HG03280 (cell line): ENCODE results near the gene SETDB2.

Source experiments
- ATAC-seq: cut with Tn5 transposase; IDR thresholded peaks from one replicate; pipeline ENCODE4 v1.9.1; 2021; ENCODE audit warnings: mild to moderate bottlenecking, moderate library complexity; ENCODE audit not compliant: unreplicated experiment

The SETDB2 gene, protein sequence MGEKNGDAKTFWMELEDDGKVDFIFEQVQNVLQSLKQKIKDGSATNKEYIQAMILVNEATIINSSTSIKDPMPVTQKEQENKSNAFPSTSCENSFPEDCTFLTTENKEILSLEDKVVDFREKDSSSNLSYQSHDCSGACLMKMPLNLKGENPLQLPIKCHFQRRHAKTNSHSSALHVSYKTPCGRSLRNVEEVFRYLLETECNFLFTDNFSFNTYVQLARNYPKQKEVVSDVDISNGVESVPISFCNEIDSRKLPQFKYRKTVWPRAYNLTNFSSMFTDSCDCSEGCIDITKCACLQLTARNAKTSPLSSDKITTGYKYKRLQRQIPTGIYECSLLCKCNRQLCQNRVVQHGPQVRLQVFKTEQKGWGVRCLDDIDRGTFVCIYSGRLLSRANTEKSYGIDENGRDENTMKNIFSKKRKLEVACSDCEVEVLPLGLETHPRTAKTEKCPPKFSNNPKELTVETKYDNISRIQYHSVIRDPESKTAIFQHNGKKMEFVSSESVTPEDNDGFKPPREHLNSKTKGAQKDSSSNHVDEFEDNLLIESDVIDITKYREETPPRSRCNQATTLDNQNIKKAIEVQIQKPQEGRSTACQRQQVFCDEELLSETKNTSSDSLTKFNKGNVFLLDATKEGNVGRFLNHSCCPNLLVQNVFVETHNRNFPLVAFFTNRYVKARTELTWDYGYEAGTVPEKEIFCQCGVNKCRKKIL

DNA sequence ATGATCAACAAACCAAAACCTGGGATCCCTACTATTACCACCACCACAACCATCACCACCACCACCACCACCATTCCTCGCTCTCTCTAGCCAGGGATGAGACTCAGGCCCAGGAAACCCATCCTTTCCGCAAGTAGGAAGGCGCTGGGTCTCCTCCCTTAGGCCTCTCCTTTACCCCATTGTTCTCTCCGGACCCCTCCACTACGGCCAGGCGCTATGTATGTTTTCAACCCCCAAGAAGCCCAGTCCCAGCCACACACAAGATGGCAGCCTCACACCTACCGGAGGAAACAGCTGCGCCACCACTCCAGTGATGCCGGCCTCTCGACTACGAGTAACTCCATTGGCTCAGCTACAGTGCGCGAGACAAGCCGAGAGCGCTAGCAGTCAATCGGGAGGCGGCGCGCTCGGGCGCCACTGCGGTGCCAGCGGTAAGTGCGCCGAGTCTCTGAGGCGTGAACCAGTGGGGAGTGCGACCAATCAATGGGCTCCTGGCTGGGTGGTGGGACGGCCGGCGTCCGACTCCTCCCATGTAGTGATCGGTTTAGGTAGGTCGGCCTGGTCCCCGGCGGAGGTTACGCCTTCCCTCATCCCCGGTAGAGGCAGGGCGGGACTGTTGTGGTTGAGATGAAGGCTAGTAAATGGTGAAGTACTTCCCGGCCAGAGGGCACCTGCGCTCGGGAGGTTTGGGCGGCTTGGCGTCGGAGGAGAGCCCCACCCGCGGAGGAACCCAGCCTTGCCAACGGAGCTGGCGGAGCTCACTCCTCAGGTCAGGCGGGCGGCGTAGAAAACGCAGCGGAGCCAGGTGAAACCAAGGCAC, at the start of gene SETDB2, which contains the start of gene CAB39L:
TSS of gene SETDB2 (plus strand) at position 571 of the 820 bp plus-strand sequence. CDS start 7,620 bp downstream, outside the sequence.
TSS of gene CAB39L (minus strand) at position 361 of the 820 bp plus-strand sequence. CDS start 61,154 bp downstream, outside the sequence.
- peak; percentile 93 for ATAC-seq

DNA sequence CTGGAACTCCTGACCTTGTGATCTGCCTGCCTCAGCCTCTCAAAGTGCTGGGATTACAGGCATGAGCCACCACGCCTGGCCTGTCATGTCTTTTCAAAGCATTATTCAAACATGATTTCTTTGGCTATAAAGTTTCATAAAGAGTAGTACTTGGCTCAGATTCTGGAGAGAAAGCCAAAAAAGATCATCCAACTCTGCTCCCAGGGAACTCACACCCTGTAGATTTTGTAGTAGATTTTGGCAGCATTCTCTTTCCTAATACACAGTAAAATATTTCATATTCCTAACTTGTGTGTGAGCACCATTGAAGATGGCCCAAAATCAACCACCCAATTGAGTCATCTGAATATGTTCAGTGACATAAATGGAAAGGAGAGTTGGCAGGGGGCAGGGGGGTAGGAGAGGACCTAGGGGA, 48.6 kb upstream of the SETDB2 start:
- no peak for ATAC-seq

DNA sequence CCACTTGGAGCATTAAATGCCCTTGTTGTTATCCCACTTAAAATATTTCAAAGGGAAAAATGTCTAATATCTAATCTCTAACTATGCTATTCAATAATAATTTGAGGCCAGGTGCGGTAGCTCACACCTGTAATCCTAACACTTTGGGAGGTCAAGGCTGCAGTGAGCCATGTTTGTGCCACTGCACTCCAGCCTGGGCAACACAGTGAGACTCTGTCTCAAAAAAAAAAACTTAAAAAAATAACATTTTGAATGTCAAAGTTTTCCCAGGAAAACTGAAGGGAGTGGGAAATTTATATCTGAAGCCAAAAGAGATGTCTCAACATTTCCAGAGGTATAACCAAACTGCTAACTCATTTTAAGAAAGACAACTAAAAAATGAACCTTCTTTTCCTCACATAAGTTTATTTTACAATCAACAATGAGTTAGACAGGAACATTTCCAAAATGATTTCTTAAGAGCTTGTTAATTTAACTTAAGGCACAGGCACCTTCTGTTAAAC, 48.1 kb upstream of the SETDB2 start:
- no peak for ATAC-seq

DNA sequence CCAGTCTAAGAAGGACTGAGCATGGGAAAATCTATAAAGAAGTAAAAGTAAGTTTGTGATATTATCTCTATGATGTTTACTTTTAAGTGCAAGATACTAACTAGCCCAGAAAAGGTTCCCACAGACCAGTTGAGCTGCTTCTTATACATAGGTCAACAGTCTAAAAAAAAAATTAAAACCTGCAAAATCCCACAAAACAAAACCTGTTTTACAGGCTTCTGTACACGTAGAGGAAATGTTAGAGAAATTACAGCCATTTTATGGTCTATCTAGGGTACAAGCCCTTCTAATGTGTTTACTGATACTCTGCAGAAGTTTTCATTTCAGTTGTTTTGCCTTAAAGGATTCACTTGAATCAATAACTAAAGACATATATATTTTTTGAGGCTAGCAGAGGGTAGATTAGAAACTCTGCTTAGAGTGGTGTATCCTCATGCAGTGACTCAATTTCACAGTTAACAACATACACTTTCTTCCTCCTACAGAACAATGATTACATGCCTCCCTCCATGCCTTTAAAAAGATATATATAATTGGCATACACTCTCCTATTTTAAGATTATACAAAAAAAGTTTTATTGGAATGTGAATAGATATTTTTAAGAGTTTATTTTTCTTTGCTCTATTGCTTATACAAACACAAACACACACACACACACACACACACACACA, 44.1 kb upstream of the SETDB2 start:
- no peak for ATAC-seq

DNA sequence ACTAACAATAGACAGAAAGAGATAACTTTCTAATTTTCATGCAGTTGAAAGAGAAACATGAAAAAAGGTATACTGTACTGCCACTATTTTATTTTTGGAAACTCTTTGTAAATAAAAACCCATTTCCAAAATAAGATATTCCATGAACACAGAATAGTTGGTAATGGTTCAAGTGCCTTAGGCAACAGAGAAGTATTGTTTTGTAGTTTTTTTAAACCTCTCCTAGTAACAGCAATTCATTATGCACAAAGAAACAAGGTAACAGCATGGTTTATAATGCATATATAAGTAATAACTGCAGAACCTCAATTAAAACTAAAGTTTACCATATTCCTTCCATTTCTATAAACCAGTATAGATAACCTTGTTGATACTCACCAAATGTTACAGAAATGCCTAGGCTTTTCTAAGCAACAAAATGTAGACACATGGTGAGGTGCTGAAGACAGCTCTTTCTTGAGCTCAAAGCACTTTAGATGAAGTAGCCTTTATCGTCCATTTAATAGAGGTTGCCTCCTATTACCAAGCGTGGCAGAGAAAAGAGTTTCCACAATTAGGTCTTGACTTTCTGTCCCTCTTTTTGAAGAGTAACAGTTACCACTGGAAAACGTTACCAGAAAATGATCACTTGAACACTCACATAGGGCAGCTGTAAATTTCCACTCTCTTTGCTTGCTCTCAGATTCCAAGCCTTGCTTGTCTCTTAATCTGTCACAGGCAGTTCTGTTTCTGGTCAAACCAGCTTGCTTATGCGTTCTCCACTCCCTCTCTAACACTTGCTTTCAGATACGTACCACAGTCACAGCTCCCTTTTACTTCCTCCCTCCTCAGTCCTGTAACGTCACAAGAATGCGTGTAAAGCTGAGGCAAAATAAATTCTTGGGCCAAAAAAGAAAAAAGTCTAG, 43.1 kb upstream of the SETDB2 start:
- ATAC-seq = peak; percentile 74

DNA sequence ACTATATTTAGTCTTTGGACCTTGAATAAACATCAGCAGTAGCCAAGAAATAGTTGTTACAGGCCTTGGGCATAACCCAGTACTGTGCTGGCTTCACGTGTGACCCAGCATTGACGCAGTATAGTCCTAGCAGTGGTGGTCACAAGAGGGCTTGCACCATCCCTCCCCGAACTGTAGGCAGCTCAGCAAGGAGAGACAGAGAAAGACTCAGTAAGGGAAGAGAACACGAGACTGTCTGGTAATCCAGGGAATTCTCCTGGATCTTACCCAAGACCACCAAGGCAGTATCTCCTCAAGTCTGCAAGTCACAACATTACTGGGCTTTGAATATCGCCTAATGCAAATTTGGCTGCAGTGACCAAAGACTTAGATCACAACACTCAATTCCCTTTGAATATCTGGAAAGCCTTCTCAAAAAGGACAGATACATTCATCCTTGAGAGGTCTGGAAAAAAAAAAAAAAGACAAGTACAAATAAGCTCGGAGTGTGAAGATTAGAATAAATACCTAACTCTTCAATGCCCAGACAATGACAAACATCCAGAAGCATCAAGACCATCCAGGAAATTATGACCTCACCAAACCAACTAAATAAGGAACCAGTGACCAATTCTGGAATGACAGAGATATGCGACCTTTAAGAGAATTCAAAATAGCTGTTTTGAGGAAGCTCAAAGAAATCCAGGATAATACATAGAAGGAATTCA, 39.9 kb upstream of the SETDB2 start:
- ATAC-seq = no peak

DNA sequence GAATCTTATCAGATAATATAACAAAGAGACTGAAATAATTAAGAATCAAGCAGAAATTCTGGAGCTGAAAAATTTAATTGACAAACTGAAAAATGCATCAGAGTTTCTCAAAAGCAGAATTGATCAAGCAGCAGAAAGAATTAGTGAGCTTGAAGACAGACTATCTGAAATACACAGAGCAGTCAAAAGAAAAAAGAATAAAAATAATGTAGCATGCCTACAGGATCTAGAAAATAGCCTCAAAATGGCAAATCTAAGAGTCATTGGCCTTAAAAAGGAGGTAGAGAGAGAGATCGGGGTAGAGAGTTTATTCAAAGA, 39.4 kb upstream of the SETDB2 start:
- ATAC-seq = no peak

DNA sequence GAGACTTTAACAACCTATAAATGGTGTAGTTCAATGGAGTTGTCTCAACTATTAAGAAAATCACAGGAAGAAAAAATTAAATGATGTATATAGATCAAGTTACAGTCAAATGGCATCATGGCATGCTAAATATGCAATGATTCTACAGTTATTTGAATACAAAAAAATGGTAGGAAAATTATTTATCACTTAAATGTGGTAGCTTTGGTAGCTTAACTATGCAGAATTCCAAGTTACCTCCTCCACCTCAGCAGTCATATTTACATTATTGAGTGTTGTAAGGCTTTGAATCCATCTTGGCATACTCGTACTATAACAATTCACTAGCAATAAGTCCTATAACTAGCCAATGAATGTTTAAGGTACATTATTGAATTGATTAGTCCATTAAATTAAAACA, 37.0 kb upstream of the SETDB2 start:
- no peak for ATAC-seq

DNA sequence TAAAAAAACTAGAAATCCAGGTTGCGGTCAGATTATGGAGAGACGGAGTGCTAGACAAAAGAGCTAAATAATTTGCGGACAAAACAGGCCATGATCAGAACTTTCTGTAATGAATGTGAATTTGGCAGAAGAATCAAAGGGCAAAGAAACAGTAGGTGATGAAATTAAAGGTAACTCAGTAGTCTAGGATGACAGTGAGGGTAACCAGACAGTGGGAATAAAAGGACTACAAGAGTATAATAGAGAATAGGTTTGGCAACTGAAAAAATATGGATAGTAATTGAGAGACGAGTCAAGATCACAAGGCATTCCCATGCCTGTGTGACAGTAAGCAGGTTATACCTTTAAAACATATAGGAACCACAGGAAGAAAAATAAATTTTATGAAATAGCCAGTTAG, 36.1 kb upstream of the SETDB2 start:
- ATAC-seq = no peak

DNA sequence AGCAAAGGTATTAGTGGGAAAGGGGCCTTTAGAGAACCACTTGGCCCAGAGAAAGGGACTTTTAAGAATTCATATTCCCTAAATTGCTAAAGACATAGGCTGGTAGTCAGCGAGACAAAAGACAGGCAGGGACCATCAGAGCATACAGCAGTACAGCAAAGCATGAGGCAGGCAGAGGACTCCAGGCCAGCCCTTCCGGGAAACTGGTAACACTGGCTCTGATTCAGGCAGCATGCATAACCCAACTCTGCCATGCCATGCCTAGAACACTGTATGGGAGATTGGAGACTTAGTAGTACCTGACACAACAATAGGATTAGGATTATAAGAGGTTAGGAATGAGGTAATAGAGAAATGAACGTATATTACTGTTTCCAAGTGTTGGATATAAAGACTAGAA, 35.1 kb upstream of the SETDB2 start:
- no peak for ATAC-seq

DNA sequence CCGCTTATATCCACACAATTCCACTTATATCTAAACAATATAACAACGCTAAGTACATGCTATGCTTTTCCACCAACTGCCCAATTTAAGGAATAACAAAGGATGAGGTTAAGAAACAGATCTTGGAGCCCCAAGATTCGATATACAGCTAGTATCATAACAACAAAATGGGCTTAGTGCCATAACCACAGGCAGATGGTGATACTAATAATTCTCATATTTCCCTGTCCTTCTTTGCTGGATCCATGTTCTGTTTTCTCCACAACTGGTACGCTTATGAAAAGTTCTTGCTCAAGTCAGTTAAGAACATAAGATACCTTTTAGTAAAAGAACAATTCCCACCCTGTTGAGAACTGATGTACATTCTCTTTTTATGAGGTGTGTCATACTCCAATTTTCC, 34.1 kb upstream of the SETDB2 start:
- ATAC-seq = no peak

DNA sequence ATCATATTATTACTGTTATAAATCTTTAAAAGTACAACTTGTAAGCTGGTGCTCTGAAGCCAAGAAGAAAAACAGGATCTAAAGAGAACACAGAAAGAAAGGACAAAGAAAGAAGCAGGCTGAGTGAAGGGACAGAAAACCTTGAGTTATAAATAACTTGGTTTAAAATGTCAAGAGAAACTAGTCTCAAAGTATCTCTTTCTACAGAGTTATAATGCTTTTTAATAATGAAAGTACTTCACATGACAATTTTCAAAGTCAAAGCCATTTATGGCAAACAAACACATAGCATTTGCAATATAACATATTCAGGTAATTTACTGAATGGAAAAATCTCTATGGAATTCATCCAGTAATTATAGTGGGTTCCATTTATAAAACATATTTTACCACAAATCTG, 33.6 kb upstream of the SETDB2 start:
- ATAC-seq = no peak

DNA sequence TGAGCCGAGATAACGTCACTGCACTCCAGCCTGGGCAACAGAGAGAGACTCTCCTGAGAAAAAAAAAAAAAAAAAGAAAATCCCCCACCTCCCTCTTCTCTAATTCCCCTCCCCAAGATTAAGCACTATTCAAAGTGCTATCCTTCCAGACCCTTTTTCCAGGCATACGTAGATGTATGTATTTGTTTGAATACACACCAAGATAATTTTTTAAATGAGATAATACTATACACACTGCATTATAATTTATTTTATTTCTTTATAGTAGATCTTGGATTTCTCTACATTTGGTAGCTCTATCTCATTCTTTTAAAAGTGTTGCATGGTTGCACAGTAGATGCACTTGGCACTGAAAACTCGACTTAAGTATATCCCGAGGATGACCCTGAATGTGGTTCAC, 32.7 kb upstream of the SETDB2 start:
- ATAC-seq = no peak

DNA sequence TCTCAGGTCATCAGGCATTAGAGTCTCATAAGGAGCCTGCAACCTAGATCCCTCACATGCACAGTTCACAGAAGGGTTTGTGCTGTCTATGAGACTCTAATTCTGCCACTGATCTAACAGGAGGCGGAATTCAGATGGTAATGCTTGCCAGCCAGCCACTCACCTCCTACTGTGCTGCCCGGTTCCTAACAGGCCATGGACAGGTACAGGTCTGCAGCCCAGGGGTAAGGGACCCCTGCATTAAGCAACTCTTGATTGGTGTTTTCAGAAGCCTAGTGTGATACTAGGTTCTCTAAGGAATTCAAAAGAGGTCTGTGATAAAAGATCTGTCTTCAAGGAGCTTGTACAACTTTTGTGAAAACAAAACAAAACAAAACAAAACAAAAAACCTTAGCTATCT, 31.3 kb upstream of the SETDB2 start:
- no peak for ATAC-seq

DNA sequence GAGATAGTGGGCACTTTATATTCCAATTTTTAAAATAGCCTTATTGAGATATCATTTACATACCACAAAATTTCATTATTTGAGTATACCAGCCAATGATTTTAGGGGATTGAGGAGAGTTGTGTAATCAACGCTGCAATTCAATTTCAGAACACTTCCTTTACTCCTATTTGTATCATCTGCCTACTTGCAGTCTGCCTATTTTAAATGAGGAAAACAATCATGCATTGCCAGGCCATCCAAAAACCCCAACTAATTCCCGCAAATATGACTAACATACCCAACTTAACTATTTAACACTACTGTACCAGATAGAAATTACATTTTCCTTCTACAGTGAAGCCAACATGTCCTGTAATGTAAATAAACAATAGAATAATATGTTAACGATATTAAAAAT, 26.9 kb upstream of the SETDB2 start:
- ATAC-seq = no peak

DNA sequence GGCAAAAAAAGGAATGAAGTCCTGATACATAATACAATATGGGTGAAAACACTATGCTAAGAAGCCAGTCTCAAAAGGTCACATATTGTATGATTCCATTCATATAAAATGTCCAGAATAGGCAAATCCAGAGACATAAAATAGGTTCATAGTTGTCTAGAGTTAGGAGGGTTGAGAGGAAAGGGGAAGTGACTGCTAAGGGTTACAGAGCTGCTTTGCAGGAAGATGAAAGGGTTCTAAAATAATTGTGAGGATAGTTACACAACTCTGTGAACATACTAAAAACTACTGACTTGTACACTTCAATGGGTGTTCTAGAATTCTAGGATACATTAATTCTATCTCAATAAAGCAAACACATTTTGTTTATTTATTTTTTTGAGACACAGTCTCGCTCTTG, 25.9 kb upstream of the SETDB2 start:
- no peak for ATAC-seq

DNA sequence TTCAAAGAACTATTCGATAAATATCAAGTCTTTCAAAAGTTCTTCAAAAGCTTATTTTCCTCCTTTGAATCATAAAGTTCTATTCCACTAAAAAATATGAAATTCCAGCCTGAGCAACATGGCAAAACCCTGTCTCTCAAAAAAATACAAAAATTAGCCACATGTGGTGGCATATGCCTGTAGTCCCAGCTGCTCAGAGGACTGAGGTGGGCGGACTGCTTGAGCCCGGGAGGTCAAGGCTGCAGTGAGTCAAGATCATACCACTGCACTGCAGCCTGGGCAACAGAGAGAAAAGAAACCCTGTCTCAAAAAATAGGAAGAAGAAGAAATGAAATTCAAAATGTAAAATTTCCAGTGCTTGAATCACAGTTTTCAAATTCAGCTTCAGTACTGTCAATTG, 24.8 kb upstream of the SETDB2 start:
- ATAC-seq = no peak

DNA sequence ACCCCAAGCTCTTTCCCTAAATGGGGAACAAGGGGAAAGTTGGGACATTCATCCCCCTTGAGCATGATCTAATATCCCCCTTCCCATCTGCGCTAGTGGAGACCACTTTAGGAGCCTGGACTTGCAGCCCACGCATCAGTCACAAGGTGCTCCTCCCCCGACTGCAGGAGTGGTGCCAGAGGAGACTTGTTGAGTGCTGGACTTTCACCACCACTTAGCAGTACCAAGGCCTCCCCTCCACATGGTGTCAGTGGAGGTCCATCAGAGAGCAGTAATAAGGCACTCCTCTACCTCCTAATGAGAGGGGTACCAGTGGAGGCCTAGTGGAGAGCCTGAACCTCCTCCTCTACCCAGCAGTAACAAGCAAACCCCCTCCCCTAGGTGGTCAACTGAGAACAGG, 22.7 kb upstream of the SETDB2 start:
- ATAC-seq = peak; percentile 89

DNA sequence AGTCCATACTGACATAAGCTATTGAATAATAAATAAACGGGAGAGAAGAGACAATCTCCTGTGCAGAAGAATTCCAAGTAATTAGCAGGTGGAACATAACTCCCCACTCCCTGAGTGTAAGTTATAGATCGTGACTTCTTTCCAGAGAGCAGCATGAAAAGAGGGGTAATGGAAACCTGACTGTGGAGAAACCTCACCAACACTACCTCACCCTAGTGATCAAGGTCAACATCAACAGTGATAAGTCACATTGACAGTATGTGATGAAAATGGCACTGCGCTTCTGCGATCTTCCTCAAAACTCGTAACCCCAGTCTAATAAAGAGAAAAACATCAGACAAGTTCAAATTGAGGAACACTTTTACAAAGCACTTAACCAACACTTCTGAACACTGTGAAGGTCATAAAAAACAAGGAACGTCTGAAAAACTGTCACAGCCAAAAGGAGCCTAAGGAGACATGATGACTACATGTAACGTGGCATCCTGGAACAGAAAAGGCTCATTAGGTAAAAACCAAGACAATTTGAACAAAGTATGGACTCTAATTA, 20.0 kb upstream of the SETDB2 start:
- no peak for ATAC-seq
